PC-3 (cell line): Measurements from ENCODE around the gene GLOD5.

Source experiments
- EZH2 ChIP-seq: fragments of 300-600 bp; sonication (generic); IDR thresholded peaks from one replicate; pipeline ENCODE4 v1.6.1; 2017; ENCODE audit warnings: antibody characterized with exemption, mild to moderate bottlenecking, low read length; ENCODE audit not compliant: unreplicated experiment
- EZH2phosphoT487 ChIP-seq: fragments of 300-600 bp; sonication (generic); IDR thresholded peaks from 2 replicates; pipeline ENCODE4 v1.6.1; 2018; ENCODE audit warnings: mild to moderate bottlenecking, antibody characterized with exemption, low read length, borderline replicate concordance
- TF ChIP-seq, protein P1 (sequence below): fragments of 300-600 bp; sonication (generic); conservative IDR thresholded peaks from 2 replicates; pipeline ENCODE4 v1.5.1; 2017; ENCODE audit warnings: antibody characterized with exemption, low read depth, mild to moderate bottlenecking, low read length

DNA sequence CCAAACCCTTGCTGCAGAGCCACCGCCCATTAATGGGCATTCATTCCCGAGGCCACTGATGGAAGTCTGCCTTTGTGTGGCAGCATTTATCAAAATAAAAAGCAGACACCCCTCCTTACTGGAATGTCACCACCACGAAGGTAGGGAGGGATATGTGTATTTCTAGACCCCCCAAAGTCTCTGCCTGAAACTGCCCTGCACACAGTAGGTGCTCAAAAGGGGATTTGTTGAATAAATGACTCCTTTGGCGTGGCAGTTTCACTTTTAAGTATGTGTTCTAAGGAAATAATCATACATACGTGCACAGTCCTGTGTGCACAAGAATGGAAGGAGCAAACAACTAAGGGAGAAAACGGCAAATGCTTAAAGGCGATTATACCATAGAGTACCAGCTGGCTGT lies 23.6 kb upstream of the GLOD5 start:
- TF ChIP-seq, protein P1, sequence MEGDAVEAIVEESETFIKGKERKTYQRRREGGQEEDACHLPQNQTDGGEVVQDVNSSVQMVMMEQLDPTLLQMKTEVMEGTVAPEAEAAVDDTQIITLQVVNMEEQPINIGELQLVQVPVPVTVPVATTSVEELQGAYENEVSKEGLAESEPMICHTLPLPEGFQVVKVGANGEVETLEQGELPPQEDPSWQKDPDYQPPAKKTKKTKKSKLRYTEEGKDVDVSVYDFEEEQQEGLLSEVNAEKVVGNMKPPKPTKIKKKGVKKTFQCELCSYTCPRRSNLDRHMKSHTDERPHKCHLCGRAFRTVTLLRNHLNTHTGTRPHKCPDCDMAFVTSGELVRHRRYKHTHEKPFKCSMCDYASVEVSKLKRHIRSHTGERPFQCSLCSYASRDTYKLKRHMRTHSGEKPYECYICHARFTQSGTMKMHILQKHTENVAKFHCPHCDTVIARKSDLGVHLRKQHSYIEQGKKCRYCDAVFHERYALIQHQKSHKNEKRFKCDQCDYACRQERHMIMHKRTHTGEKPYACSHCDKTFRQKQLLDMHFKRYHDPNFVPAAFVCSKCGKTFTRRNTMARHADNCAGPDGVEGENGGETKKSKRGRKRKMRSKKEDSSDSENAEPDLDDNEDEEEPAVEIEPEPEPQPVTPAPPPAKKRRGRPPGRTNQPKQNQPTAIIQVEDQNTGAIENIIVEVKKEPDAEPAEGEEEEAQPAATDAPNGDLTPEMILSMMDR = no peak
- TF ChIP-seq EZH2phosphoT487 = no peak
- no peak for TF ChIP-seq EZH2
